8988T (cell line): ENCODE results near the gene NIPAL4.

ENCODE experiments used
- DNase-seq: peaks from one replicate; pipeline ENCODE4 v3.0.0; 2011

The NIPAL4 gene

DNA sequence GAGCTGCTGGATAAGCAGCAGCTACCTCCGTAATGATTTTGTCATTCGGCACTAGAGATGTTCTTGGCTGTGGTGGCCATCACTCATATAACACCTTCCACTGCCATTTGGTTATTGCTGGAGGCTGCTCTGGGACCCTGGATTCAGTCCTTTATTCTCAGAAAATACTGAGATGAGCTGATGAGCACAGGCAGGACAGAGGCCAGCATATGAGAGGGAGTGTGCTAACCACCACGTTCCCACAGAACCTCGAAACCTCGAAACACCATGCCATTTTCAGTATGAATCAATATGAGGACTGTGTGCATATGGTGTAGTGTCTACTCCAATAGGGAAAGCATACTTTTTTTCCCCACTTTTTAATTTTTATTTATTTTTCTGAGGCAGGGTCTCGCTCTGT, 59.0 kb downstream of the NIPAL4 start:
- no peak for DNase-seq

DNA sequence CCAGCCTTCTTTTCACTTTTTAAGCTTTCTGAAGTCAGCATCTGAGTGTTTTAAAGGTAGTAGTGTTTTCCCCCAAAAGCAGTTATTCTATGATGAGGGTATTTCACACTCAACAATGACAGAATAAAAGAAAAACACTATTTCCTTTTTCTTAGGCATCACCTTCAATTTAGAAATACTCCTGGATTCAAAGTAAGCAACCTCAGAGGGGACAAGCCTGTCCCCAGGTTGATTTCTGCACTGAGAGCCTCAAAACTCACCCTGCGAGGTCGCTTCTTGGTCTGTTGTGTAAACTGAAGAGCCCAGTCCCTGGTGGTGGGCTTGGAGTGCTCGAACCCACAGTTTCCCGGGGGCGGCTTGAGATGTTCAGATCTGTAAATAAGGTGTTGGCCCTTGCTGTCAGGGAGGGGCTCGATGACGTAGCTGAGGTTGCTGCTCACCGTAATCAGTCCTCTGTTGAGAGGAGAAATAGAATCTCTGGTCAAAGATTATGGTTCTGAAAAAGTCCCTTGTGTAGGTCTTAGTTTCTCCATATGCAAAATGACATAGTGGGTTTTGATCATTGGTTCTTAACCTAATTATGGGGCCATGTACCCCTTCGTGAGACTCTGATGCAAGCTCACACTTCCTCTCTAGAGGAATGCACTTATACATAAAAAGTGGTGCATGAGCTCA, 59.7 kb downstream of the NIPAL4 start:
- no peak for DNase-seq

DNA sequence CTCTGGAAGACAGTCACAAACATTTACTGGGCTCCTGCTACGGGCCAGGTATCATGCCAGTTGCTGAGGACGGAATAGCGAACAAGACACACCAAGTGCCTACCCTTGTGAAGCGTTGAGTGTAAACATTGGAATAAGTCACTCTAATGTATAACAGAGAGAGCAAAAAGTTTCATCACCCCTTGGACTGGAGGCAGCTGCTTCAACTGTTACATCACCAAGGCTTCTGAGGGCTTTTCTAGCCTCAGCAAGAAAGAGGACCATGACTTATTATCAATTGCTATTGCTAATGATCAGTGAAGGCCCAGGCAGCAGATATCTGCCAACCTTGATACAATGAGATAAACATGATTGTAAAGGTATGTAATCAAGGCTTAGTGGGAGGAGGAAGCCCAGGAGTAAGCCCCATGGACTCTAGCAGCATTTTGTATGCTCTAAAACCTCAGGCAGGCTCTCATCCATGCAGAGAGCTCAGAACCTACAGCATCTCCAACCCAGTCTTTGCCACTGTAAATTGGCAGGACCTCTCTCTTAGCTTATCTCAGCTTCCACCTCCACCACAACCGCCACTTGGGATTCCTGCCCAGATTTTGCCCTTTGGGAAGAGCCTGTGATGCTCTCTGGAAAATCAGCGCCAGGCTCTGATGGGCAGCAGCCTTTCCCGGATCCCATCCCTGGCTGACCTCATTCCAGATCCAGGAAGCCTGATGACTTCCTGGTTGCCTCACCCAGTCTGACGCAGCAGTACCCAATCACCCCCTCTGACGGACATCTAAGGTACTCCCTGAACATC, 61.1 kb downstream of the NIPAL4 start:
- no peak for DNase-seq

DNA sequence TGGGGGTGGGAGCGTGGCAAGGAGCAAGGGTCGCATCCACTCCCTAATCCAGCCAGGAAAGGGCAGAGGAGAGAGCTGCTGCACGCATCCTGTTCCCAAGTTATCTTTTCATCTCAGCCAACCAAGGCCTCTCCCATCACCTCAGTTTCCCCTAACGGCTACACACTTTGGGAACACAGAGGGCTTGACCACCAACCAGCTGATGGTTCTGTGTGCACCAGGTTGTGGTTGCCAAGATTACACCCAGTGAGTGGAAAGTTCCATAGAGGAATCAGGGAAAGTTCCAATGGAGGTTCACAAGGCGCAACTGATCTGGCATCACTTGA, 61.7 kb downstream of the NIPAL4 start:
- no peak for DNase-seq

GRCh38 chr5:157523976-157524375, 64.0 kb downstream of the NIPAL4 start:
- DNase-seq: no peak
